ENCODE data around the gene KRTAP5-1. TPM values are rescaled to one million over a fixed set of nuclear protein-coding genes. Genes with fewer than 3 reads are reported as not detected.
"Not testable (repeated sequence)": the region's sequence is repeated elsewhere in the genome, so short reads cannot be mapped to it uniquely, and the experiment has no call there.

KRTAP5-1 gene
- total RNA-seq, 2 donors from 2014 or later = not detected

- no peak for DNase-seq (ENCODE audit: low spot score)
- no peaks in the 10 kb centered on the region for H3K27me3 ChIP-seq
These were observed 19.6 kb upstream of the KRTAP5-1 start for GRCh38 chr11:1604711-1605110.

GRCh38 chr11:1604181-1604580, 19.1 kb upstream of the KRTAP5-1 start:
- TF ChIP-seq CTCF (IDR thresholded peaks at IDR 0.05) = no peak
- DNase-seq (ENCODE audit: low spot score) = no peak
- Histone ChIP-seq H3K27me3 (no peaks in the 10 kb centered on the region), H3K36me3 (no peaks in the 10 kb centered on the region), H3K4me3 (no peak overlapping the region), H3K27ac (no peak overlapping the region), H3K9me3 (no peaks in the 10 kb centered on the region), H3K4me1 (peaks cover 0 to 7% of the 10 kb centered on the region in 2 donors)

More at GRCh38 chr11:1604711-1605110, 19.6 kb upstream of the KRTAP5-1 start:
- no peaks in the 10 kb centered on the region for H3K36me3 ChIP-seq
- TF ChIP-seq CTCF (IDR thresholded peaks at IDR 0.05) = no peak
- no peaks in the 10 kb centered on the region for H3K9me3 ChIP-seq
- peaks cover 0 to 7% of the 10 kb centered on the region in 2 donors for H3K4me1 ChIP-seq
- no peak overlapping the region for H3K4me3 ChIP-seq
- H3K27ac ChIP-seq = no peak overlapping the region

GRCh38 chr11:1603629-1604028, 18.5 kb upstream of the KRTAP5-1 start:
- no peak for TF ChIP-seq CTCF (IDR thresholded peaks at IDR 0.05)
- Histone ChIP-seq H3K9me3 (no peaks in the 10 kb centered on the region), H3K27me3 (no peaks in the 10 kb centered on the region), H3K4me3 (no peak overlapping the region), H3K4me1 (peaks cover 0 to 7% of the 10 kb centered on the region in 2 donors), H3K36me3 (no peaks in the 10 kb centered on the region), H3K27ac (no peak overlapping the region)
- DNase-seq (ENCODE audit: low spot score) = no peak

- H3K27me3 ChIP-seq; H3K4me1 ChIP-seq; H3K4me3 ChIP-seq; DNase-seq (ENCODE audit: low spot score); H3K27ac ChIP-seq; H3K9me3 ChIP-seq; H3K36me3 ChIP-seq: not testable (repeated sequence)
These were observed 16.6 kb upstream of the KRTAP5-1 start for GRCh38 chr11:1601663-1602062.

- Histone ChIP-seq H3K4me1 (no peaks in the 10 kb centered on the region), H3K9me3 (no peaks in the 10 kb centered on the region), H3K4me3 (no peak overlapping the region), H3K27me3 (no peaks in the 10 kb centered on the region), H3K27ac (no peak overlapping the region), H3K36me3 (no peaks in the 10 kb centered on the region)
- DNase-seq (ENCODE audit: low spot score) = no peak
- TF ChIP-seq CTCF (IDR thresholded peaks at IDR 0.05) = no peak
These were observed 15.5 kb upstream of the KRTAP5-1 start for GRCh38 chr11:1600626-1601025.

- H3K4me3 ChIP-seq = no peak overlapping the region
- H3K4me1 ChIP-seq = no peaks in the 10 kb centered on the region
- H3K27me3 ChIP-seq = no peaks in the 10 kb centered on the region
- no peak for TF ChIP-seq CTCF (IDR thresholded peaks at IDR 0.05)
- no peak overlapping the region for H3K27ac ChIP-seq
- no peaks in the 10 kb centered on the region for H3K36me3 ChIP-seq
- DNase-seq (ENCODE audit: low spot score) = no peak
- H3K9me3 ChIP-seq = no peaks in the 10 kb centered on the region
These were observed 13.7 kb upstream of the KRTAP5-1 start for GRCh38 chr11:1598816-1599215.

GRCh38 chr11:1598406-1598805, 13.3 kb upstream of the KRTAP5-1 start:
- H3K4me1 ChIP-seq; H3K4me3 ChIP-seq; H3K9me3 ChIP-seq; H3K27me3 ChIP-seq; DNase-seq (ENCODE audit: low spot score); H3K36me3 ChIP-seq; H3K27ac ChIP-seq: not testable (repeated sequence)
